ENCODE results near the gene THAP7. TPM values are rescaled to one million over a fixed set of nuclear protein-coding genes. Genes with fewer than 3 reads are reported as not detected.

The THAP7 gene
- total and polyA plus RNA-seq, 9 of the 15 experiments (the other 6 are each of a cell fraction or from before 2014, with no cell fraction given), result 7.9 to 263 (median 84.1) TPM

- TF ChIP-seq ARHGAP35 (IDR thresholded peaks at IDR 0.05; ENCODE audit: partially characterized antibody) (no peak), ZNF124 (CRISPR knock-in tag; IDR thresholded peaks at IDR 0.05) (no peak), PHF21A (IDR thresholded peaks at IDR 0.05; ENCODE audit: borderline replicate concordance, low read depth) (no peak), SMARCA5 (IDR thresholded peaks at IDR 0.05) (no peak), NR2C1 (IDR thresholded peaks at IDR 0.05) (no peak), NR2C1 (tag; IDR thresholded peaks at IDR 0.05) (no peak), DEAF1 (CRISPR knock-in tag; IDR thresholded peaks at IDR 0.05) (no peak), CHD7 (IDR thresholded peaks at IDR 0.05; ENCODE audit: low read depth, low read length) (peak; percentile 41), ZNF347 (CRISPR knock-in tag; IDR thresholded peaks at IDR 0.05; ENCODE audit: low read depth) (no peak), HDAC6 (IDR thresholded peaks at IDR 0.05; ENCODE audit: low read depth, low read length) (0 out of 2 replicates have a peak, but pooled peaks have one; percentile 34), HDAC3 (IDR thresholded peaks at IDR 0.05; ENCODE audit: borderline replicate concordance, partially characterized antibody) (no peak), ZNF444 (CRISPR knock-in tag; IDR thresholded peaks at IDR 0.05) (no peak)
Measured at GRCh38 chr22:20999350-21000206, 2.3 kb downstream of the THAP7 start (continued).
